ENCODE results near the gene KIF26B.
A peak's percentile ranks its signal among the peaks of the same experiment; 100 is the strongest.

Gene KIF26B

GRCh38 chr1:245556057-245556456 lies 401.3 kb downstream of the KIF26B start:
- TF ChIP-seq CTCF (conservative IDR thresholded peaks at IDR 0.05) = no peak
- H3K27ac ChIP-seq = no peak overlapping the region

- TF ChIP-seq CTCF (conservative IDR thresholded peaks at IDR 0.05) = no peak
- no peak overlapping the region for H3K27ac ChIP-seq
These were observed 403.3 kb downstream of the KIF26B start for GRCh38 chr1:245558069-245558468.

GRCh38 chr1:245560316-245560859 lies 405.6 kb downstream of the KIF26B start:
- H3K27ac ChIP-seq = no peak overlapping the region
- no peak for TF ChIP-seq CTCF (conservative IDR thresholded peaks at IDR 0.05)

GRCh38 chr1:245561665-245562234 lies 407.0 kb downstream of the KIF26B start:
- no peak for TF ChIP-seq CTCF (conservative IDR thresholded peaks at IDR 0.05)
- H3K27ac ChIP-seq = no peak overlapping the region

- TF ChIP-seq CTCF (conservative IDR thresholded peaks at IDR 0.05) = no peak
These were observed 411.3 kb downstream of the KIF26B start for GRCh38 chr1:245566134-245566533.

GRCh38 chr1:245566952-245567351 lies 412.2 kb downstream of the KIF26B start:
- no peak for TF ChIP-seq CTCF (conservative IDR thresholded peaks at IDR 0.05)
- no peak overlapping the region for H3K27ac ChIP-seq

More at GRCh38 chr1:245566134-245566533, 411.3 kb downstream of the KIF26B start:
- H3K27ac ChIP-seq = no peak overlapping the region

GRCh38 chr1:245571815-245572294 lies 417.1 kb downstream of the KIF26B start:
- peak overlapping the region; percentile 71 for H3K27ac ChIP-seq
- no peak for TF ChIP-seq CTCF (conservative IDR thresholded peaks at IDR 0.05)

Data from VCaP (cell line).